ENCODE measurements around the gene NQO2.
A peak's percentile ranks its signal among the peaks of the same experiment; 100 is the strongest.
"Not testable (repeated sequence)": the region's sequence is repeated elsewhere in the genome, so short reads cannot be mapped to it uniquely, and the experiment has no call there.

NQO2 gene

DNA sequence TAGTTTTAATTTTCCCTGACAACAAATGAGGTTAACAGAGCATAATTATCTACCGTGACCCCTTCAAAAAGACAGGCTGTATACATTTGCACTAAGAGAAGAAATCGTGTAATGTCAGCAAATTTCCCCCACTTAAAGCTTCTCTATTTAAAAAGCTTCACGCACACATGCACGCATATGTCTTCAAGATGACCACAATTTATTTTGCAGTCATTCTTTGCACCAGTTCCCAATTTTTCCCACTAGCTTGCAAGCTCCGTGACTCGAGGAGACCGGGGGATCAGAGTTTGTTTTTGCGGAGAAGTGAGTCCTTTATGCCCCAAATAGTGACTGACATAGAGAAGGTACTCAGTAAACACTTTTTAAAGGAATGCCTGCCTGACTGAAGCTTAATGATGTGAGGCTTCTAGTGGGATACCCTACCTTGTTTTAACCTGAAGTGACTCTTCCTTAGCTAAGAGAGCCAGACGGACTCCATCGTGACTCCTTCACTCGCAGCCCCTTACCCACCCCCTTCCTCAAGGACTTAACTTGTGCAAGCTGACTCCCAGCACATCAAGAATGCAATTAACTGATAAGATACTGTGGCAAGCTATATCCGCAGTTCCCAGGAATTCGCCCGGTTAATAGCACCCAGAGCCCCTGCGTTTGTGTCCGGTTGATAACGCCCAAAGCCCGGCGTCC is 9.3 kb upstream of the NQO2 start:
- DNase-seq = peak; percentile 70

DNA sequence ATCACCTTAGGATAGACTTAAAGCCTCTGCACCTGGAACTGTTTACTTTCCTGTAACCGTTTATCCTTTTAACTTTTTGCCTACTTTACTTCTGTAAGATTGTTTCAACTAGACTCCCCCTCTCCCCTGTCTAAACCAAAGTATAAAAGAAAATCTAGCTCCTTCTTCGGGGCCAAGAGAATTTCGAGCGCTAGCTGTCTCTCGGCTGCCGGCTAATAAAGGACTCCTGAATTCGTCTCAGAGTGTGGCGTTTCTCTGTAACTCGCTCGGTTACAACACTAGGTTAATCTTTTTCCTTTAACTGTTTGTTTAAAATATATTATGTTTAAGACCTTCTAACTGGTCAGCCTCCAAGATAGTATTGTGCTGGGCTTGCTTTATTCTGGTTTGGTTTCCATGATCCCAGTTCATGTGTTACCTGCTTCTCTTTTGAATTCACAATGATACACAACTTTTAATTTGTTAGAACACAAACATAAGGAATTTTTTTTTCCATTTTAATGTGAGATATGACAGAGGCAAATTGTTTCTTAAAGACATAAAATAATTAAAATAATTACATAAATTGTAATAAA is 8.7 kb upstream of the NQO2 start:
- DNase-seq = peak; percentile 29

DNA sequence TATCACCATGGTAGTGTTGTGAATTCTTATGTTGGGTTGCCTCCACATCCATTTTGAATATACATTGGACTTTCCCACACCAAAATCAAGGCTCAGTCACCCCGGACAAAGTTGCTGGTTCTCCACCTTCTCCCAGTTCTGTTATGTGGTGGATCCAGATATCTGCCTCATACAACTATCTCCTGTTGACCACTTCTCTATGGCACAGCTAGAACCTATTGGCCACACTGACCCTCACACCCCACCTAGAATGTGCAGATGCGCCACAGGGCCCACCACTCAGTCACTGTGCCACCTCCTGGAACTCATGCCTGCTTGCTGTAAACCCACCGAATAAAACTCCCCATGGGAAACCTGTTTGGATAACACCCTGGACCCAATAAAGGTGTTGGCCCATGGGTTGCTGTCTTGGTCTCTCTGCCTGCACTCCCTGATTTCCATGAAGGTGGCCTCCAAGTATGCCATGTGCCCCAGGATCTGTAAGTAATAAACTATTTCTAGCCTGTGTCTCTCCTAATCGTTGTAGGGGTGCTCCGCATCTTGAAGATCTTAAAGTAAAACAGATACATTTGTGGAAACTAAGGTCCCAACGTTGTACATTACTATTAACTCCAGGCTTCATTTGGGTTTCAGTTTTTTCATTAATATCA is 7.2 kb upstream of the NQO2 start:
- no peak for DNase-seq

DNA sequence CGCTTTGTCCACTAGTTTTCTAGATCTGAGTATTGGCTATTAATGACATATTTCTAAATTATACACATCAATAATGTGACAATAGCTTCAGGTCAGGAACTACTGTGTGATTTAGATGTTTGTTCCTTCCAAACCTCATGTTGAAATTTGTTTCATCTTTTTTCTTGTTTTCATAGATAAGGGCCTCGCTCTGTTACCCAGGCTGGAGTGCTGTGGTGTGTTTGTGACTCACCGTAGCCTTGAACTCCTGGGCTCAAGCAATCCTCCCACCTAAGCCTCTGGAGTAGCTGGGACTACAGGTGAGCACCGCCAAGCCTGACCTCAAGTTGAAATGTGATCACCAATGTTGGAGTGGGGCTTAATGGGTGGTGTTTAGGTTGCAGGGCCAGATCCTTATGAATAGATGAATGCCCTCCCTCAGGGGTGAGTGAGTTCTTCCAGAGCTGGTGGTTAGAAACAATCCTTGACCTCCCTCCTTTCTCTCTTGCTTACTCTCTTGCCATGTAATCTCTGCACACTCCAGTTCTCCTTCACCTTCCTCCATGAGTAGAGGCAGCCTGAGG is 5.9 kb upstream of the NQO2 start:
- DNase-seq = no peak

DNA sequence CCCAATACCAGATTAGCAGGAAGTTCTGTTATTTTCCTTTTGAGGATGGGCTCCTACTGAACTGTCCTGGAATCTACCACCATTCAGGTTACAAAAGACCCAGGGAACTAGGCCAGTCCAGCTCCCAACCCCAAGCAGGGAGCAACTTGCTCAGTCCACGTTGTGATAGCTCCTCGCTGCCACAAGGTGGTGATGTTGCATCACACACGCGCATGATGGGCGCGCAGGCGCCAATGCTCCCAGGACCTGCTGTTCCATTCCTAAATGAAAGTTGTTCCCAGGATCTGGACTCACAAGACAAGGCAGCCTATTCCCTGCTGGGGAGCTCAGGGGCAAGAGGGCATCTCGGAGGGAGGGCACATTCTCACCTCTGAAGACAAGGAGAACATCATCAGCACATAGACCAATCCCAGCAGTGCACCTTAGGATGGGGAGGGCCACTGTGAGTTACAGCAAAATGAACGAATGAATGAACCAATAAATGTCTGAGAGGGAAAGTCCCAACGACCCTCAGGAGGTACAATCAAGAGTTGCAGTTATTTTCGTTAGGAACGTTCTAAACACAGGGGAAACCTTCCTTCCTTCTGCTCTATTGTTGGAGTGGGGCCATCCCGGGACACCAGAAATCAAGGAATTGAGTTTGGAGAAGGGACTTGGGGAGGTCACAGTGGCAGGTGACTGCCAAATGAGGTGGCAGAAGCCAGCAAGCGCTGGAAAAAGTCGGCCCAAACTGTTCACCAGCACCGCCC is 1.3 kb upstream of the NQO2 start:
- DNase-seq = not testable (repeated sequence)

DNA sequence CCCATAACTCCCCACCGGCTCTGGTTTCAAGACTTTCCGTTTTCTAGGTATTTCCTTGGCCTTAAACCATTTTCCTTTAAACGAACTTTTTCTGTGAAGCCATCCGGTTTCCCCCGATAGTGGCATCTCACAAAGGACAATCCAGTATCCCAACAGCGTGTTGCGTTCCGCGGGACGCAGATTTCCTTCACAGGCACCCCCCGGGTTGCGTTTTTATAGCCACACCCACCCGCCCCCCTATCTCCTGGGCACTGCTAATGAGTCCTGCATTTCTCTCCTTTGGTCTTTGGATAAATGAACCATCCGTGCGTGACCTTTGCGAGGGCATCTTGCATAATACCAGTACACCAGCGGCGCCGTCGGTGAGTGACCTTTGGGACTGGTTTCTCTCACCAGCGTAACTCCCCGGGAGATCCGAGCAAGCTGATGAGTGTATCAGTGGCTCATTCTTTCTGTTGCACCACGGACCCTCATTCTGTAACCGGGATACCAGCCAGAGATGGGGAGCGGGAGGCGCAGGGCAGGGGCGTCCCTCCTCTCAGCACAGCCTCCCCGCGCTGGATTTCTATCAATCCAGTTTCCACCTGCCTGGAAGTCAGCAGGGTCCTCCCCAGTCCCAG is 586 bp upstream of the NQO2 start:
- DNase-seq = no peak

DNA sequence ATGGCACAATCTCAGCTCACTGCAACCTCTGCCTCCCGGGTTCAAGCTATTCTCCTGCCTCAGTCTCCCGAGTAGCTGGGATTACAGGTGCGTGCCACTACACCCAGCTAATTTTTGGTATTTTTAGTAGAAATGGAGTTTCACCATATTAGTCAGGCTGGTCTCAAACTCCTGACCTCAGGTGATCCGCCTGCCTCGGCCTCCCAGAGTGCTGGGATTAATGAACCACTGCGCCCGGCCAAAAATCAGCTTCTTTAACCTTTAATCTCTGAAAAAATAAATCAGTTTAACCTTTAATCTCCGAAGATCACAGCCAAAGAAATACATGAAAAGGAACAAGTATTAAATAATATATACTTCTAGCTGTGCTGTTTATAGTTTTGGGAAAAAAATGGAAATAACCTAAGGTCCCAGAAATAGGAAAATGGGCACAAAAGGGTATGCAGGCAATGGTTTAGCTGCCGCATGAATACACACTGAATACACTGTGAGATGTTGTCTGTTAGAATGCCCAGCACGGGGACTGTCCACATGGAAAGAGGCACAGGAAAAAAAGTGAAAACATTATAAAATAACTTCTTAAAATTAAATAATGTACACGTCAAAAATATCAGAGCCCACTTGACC is 1.6 kb downstream of the NQO2 start:
- no peak for DNase-seq

DNA sequence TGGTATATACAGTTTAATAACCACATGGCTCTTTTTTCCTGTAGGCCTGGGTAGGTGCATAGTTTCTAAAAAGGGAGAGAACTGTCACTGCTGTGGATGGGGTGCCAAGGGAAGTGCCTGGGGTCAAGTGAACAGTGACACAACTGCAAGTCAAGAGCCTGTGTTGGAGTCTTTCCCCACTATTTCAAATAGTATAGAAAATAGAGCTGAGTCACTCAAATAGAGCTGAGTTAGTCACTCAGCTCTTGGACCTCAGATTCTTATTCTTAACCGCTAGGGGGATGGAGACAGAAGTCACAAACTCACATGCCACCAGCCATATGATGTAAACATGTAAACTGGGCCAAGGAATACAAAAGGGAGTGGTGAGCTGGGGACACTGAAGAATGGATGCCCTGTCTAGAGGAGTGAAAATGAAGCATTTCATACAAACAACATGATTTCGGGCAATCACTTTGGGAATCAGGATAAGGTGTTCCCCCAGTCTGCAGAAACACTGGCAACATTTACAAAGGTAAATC is 2.1 kb downstream of the NQO2 start:
- DNase-seq = peak; percentile 43

DNA sequence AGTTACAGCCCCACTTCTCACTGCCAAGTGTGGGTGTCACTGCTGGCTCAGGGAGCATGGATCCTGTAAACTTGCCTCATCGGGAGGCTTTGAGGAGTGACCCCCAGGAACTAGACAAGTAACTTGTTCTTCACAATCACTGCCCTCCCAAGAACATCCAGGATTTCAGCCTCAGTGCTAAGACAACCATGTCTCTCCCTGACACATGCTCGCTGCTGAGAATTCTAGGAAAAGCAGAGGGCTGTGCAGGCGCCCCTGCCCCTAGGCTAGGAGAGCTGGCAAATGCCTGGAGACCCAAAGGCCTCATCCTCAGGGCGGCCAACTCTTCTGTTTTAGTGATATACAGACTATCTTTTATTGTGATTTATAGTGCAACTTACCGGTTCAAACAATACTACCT is 3.5 kb downstream of the NQO2 start:
- not testable (repeated sequence) for DNase-seq

DNA sequence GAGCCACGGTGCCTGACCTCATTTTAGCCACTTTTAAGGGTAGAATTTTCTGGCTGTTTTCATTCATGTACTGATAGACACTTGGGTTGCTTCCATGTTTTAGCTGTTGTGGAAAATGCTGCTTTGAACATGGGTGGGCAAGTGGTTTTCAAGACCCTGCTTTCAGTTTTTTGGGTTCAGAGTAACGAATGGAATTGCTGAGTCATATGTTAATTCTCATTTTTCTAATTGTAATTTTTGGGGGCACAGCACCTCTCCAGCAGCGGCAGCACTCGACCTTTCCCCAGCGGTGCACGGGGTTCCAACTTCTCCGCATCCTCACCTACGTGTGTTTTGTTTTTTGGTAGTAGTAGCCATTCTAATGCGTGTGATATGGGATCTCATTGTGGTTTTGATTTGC is 5.4 kb downstream of the NQO2 start:
- no peak for DNase-seq

DNA sequence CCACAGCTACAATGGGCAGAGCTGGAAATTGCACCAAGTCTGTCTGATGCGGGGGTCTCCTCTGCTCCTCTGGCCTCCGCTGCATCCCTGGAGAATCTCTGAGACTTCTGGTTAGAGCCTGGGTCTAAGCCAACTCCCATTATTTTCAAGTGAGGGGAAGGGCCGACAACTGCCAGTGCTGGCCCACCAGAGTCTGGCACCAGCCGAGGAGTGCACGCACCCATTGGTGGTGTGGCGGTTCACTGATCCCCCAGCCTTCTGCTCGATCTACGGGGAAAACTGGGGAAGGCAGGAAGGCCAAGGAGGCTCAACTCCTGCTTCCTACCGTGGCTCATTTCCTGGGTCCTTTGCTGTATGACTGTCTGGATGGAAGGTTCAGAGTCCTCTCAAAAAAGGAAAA is 6.2 kb downstream of the NQO2 start:
- DNase-seq = no peak

DNA sequence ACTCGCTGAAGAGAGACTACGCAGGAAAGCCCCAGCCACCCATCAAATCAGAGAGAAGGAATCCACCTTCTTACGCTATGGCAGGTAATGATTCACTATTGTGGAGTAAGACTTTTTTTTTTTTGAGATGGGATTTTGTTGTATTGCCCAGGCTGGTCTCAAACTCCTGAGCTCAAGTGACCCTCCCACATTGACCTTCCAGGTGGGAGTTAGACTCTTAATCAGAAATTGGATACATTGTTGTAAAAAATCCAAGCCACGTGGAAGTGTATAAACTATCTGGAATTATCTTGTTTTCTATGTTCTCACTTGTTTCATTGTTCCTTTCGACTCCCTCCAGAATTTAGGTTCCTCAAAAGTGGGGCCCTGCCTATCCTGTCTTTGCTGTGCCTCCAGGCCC is 6.8 kb downstream of the NQO2 start:
- DNase-seq = no peak

DNA sequence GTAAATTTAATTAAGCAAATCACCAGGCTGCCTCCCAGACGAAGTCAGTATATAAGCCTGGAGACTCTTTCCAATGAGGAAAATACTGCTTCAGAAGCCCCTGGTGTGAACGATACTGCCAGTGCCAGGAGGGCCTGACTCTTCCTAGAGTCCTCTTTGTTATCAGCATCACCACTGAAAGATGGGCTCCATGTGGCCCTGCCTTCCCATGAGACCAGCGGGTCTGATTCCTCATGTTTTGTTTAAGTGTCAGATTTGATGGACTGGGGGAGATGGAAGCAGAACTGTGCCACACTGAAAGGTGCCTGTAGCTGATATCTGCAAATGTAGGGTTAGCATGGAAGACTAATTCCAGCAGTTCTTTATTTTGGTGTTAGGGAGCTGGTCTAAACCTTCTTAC is 7.9 kb downstream of the NQO2 start:
- DNase-seq = no peak

DNA sequence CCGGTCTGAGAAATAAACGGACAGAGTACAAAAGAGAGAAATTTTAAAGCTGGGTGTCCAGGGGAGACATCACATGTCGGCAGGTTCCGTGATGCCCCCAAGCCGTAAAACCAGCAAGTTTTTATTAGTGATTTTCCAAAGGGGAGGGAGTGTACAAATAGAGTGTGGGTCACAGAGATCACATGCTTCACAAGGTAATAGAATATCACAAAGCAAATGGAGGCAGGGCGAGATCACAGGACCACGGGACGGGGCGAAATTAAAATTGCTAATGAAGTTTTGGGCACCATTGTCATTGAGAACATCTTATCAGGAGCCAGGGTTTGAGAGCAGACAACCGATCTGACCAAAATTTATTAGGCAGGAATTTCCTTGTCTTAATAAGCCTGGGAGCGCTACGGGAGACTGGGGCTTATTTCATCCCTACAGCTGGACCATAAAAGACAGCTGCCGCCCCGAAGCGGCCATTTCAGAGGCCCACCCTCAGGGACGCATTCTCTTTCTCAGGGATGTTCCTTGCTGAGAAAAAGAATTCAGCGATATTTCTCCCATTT is 9.1 kb downstream of the NQO2 start:
- DNase-seq = not testable (repeated sequence)

DNA sequence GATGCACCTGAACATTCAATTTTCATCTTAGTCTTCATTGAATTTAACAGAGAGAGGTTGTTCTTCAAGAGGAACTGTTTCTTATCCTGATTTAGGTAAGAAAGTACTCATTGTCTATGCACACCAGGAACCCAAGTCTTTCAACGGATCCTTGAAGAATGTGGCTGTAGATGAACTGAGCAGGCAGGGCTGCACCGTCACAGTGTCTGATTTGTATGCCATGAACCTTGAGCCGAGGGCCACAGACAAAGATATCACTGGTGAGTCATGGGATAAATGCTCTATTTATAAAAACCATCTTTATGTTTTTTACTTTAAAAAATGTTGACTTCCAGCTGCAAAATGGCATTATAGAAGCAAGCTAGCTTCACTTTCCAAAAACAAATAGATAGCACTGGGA is 10.2 kb downstream of the NQO2 start:
- DNase-seq = no peak

DNA sequence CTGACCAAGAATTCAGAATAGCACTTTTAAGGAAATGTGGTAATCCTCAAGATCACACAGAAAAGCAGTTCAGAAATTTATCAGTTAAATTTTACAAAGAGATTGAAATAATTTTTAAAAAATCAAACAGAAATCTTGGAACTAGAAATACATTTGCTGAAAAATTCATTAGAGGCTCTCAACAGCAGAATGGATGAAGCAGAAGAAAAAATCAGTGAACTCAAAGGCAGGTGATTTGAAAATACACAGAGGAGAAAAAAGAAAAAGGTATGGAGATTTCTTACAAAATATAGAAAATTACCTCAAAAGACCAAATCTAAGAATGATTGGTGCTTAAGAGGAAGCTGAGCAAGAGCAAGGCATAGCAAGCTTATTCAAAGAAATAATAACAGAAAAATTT is 11.5 kb downstream of the NQO2 start:
- no peak for DNase-seq

DNA sequence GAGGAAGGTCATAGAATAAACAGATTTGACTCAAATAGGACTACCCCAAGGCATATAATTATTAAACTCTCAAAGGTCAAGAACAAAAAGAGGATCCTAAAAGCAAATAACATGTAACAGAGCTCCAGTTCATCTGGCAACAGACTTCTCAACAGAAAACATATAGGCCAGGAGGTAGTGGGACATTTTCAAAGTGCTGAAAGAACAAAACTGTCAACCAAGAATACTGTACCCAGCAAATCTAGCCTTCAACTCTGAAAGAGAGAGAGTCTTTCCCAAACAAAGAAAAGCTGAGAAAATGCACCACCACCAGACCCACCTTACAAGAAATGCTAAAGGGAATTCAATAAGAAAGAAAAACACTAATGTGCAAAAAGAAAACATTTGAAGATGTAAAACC is 11.9 kb downstream of the NQO2 start:
- no peak for DNase-seq

DNA sequence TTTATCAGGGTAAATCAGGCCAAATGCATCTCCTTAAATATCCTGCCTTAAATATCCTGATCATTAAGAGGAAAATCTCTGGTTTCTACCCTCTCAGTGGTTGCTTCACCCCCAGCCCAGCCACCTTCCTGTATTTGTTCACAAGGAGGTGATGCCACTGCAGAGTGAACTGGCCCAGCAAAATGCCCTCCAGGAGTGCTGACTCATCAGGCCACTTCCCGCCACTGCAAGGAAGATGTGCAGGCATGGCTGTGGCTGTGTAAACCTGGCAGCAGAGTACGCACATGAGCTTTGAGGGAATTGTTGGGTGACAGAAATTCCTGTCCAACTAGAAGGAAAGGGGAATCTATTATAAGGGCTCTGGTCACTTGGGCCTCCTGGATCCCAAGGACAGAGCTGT is 13.8 kb downstream of the NQO2 start:
- DNase-seq = no peak

DNA sequence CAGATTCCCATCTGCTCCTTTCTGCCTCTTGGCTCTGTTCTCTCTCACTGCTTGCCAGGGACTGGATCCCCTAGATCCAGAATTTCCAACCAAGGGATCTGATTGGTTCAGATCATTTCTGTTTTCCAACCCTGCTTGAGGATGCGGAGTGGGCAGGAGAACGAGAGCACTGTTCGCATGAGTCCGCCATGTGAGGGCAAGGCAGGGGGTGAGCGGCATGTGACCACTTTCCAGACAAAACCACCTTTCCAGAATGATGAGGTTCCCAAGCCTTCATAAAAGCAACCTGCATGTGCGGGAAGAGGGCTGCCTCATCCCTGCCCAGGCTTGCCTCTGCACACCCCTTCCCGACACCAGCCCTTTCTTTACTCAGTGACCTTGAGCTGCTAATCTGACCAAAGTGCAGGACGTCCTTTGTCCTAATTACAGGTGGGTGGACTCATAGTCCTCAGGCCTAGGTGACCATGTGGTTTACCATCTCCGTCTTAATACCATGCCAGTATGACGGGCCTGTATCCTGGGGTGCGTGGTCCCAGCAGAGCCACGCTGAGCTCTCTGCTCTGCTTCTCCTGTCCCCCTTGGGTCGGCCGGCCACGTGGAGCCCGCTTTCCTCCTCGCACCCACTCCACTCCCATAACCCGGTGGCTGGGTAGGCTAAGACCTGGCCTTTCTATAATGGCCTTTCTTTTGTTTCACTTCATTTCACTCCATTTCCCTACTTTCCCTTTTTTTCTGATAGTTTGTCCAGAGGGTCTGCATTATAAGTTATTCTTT is 14.4 kb downstream of the NQO2 start:
- no peak for DNase-seq

DNA sequence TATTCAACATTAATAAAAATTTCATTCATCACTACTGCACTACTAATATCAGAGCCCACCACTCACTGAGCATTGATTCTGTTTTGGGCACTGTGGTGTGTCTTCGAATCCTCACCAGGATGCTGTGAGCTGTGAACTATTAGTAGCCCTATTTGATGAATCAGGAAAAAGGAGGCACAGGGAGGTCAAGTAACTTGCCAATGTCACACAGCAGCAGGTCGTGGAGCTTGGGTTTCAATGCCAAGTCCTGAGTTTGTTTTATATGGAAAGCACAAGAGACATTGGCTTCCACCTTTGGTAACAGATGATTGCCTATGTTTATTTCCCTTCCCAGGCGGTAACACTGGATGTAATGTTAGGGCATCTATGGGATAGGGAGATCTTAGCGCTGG is 15.0 kb downstream of the NQO2 start:
- no peak for DNase-seq

DNA sequence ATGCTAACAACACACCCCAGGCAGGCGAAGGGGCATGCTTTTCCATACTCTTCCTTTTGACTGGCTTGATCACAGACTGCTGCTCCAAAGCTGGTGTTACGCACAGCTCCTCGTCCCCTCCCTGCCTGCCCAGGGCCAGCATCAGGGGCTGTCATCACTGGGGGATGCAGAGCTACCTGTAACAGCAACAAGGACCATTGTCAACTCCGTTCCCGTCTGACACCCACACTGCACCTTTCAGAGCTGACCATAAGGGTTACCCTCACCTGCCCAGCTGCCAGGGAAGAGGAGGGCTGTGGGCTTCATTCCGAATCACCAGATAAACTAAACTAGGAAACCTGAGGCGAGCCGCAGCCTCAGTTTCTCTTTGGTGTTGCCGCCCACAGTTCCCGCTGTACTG is 15.4 kb downstream of the NQO2 start:
- DNase-seq = no peak
